ENCODE measurements around the gene ZBTB49. TPM values are rescaled to one million over a fixed set of nuclear protein-coding genes. Genes with fewer than 3 reads are reported as not detected.

Gene ZBTB49
- total and polyA plus RNA-seq, 2 of the 13 experiments (the other 11 are each of a cell fraction or from before 2014, with no cell fraction given) = 3.3 to 4.3 TPM

- TF ChIP-seq, protein P1, sequence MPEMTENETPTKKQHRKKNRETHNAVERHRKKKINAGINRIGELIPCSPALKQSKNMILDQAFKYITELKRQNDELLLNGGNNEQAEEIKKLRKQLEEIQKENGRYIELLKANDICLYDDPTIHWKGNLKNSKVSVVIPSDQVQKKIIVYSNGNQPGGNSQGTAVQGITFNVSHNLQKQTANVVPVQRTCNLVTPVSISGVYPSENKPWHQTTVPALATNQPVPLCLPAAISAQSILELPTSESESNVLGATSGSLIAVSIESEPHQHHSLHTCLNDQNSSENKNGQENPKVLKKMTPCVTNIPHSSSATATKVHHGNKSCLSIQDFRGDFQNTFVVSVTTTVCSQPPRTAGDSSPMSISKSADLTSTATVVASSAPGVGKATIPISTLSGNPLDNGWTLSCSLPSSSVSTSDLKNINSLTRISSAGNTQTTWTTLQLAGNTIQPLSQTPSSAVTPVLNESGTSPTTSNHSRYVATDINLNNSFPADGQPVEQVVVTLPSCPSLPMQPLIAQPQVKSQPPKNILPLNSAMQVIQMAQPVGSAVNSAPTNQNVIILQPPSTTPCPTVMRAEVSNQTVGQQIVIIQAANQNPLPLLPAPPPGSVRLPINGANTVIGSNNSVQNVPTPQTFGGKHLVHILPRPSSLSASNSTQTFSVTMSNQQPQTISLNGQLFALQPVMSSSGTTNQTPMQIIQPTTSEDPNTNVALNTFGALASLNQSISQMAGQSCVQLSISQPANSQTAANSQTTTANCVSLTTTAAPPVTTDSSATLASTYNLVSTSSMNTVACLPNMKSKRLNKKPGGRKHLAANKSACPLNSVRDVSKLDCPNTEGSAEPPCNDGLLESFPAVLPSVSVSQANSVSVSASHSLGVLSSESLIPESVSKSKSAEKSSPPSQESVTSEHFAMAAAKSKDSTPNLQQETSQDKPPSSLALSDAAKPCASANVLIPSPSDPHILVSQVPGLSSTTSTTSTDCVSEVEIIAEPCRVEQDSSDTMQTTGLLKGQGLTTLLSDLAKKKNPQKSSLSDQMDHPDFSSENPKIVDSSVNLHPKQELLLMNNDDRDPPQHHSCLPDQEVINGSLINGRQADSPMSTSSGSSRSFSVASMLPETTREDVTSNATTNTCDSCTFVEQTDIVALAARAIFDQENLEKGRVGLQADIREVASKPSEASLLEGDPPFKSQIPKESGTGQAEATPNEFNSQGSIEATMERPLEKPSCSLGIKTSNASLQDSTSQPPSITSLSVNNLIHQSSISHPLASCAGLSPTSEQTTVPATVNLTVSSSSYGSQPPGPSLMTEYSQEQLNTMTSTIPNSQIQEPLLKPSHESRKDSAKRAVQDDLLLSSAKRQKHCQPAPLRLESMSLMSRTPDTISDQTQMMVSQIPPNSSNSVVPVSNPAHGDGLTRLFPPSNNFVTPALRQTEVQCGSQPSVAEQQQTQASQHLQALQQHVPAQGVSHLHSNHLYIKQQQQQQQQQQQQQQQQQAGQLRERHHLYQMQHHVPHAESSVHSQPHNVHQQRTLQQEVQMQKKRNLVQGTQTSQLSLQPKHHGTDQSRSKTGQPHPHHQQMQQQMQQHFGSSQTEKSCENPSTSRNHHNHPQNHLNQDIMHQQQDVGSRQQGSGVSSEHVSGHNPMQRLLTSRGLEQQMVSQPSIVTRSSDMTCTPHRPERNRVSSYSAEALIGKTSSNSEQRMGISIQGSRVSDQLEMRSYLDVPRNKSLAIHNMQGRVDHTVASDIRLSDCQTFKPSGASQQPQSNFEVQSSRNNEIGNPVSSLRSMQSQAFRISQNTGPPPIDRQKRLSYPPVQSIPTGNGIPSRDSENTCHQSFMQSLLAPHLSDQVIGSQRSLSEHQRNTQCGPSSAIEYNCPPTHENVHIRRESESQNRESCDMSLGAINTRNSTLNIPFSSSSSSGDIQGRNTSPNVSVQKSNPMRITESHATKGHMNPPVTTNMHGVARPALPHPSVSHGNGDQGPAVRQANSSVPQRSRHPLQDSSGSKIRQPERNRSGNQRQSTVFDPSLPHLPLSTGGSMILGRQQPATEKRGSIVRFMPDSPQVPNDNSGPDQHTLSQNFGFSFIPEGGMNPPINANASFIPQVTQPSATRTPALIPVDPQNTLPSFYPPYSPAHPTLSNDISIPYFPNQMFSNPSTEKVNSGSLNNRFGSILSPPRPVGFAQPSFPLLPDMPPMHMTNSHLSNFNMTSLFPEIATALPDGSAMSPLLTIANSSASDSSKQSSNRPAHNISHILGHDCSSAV (CRISPR knock-in tag; IDR thresholded peaks at IDR 0.05; ENCODE audit: borderline replicate concordance) = no peak
- TF ChIP-seq, protein P2, sequence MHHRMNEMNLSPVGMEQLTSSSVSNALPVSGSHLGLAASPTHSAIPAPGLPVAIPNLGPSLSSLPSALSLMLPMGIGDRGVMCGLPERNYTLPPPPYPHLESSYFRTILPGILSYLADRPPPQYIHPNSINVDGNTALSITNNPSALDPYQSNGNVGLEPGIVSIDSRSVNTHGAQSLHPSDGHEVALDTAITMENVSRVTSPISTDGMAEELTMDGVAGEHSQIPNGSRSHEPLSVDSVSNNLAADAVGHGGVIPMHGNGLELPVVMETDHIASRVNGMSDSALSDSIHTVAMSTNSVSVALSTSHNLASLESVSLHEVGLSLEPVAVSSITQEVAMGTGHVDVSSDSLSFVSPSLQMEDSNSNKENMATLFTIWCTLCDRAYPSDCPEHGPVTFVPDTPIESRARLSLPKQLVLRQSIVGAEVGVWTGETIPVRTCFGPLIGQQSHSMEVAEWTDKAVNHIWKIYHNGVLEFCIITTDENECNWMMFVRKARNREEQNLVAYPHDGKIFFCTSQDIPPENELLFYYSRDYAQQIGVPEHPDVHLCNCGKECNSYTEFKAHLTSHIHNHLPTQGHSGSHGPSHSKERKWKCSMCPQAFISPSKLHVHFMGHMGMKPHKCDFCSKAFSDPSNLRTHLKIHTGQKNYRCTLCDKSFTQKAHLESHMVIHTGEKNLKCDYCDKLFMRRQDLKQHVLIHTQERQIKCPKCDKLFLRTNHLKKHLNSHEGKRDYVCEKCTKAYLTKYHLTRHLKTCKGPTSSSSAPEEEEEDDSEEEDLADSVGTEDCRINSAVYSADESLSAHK (CRISPR knock-in tag; IDR thresholded peaks at IDR 0.05; ENCODE audit: borderline replicate concordance) = no peak
- no peak for TF ChIP-seq PRPF4 (IDR thresholded peaks at IDR 0.05; ENCODE audit: low read depth, low read length, poor library complexity, severe bottlenecking)
- no peak for TF ChIP-seq ARID5B (CRISPR knock-in tag; IDR thresholded peaks at IDR 0.05)
- TF ChIP-seq ZNF383 (CRISPR knock-in tag; IDR thresholded peaks at IDR 0.05; ENCODE audit: borderline replicate concordance) = no peak
- TF ChIP-seq ZNF136 (CRISPR knock-in tag; IDR thresholded peaks at IDR 0.05; ENCODE audit: low read depth) = no peak
- no peak for TF ChIP-seq LCORL (IDR thresholded peaks at IDR 0.05)
- TF ChIP-seq LCORL (CRISPR knock-in tag; IDR thresholded peaks at IDR 0.05) = 0 out of 2 replicates have a peak, but pooled peaks have one; percentile 38
- TF ChIP-seq ZKSCAN1 (IDR thresholded peaks at IDR 0.05; ENCODE audit: low read length) = no peak
- no peak for TF ChIP-seq ZNF34 (CRISPR knock-in tag; IDR thresholded peaks at IDR 0.05; ENCODE audit: borderline replicate concordance)
- TF ChIP-seq ZNF788 (CRISPR knock-in tag; IDR thresholded peaks at IDR 0.05; ENCODE audit: borderline replicate concordance) = no peak
- no peak for TF ChIP-seq MZF1 (CRISPR knock-in tag; IDR thresholded peaks at IDR 0.05; ENCODE audit: borderline replicate concordance)
- TF ChIP-seq, protein P3, sequence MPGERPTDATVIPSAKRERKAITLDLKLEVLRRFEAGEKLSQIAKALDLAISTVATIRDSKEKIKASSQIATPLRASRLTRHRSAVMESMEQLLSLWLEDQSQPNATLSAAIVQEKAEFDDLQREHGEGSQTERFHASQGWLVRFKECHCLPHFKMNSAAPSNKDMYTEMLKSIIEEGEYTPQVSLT (CRISPR knock-in tag; IDR thresholded peaks at IDR 0.05; ENCODE audit: borderline replicate concordance, low read depth) = no peak
- TF ChIP-seq EED (CRISPR knock-in tag; IDR thresholded peaks at IDR 0.05) = no peak
Observed at GRCh38 chr4:4334798-4335520, 44.9 kb downstream of the ZBTB49 start (continued).
